ENCODE results near the gene DGKZ.

The DGKZ gene

DNA sequence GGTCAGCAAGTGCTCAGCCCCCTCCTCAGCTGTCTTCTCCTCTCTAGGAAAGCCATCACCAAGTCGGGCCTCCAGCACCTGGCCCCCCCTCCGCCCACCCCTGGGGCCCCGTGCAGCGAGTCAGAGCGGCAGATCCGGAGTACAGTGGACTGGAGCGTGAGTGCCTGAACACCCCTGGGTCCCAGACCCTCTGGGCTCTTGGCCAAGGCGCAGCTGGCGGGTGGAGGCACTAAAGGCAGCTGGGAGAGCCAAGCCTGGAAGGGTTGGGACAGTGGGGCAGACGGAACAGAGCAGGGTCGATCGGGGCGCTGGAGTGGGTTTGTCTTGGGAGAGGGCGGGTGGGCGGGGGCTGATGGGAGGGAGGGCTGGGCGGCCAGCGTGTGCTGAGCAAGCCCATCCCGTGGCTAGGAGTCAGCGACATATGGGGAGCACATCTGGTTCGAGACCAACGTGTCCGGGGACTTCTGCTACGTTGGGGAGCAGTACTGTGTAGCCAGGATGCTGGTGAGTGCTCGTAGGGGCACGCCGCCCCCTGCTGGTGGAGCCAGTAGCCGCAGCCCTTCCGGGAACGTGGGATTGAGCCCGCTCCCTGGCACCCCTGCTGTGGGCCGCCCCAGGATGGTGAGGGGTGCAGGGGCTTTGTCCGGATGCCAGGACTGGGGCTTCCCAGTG is 20.1 kb downstream of the DGKZ start:
- Histone ChIP-seq H3K36me3 (ENCODE audit: insufficient read depth, low read length) (peaks cover 48% of the 10 kb centered on the region; the same call in 1 of the 2 replicates), H3K9me2 (ENCODE audit: low read depth, low read length) (no peaks in the 10 kb centered on the region), H4K20me1 (ENCODE audit: insufficient read depth, low read length) (no peaks in the 10 kb centered on the region), H3K4me2 (ENCODE audit: low read length) (peak overlapping the region; percentile 43; the same call in 1 of the 2 replicates), H3K4me1 (ENCODE audit: insufficient read depth, low read length, severe bottlenecking) (peaks cover 27% of the 10 kb centered on the region), H3K9ac (ENCODE audit: low read length) (no peak overlapping the region), H3K4me3 (ENCODE audit: low read depth, low read length, poor library complexity, severe bottlenecking) (no peak overlapping the region), H3K9me3 (ENCODE audit: low read length) (no peaks in the 10 kb centered on the region), H3K79me2 (ENCODE audit: insufficient read depth, low read length) (peaks cover 5% of the 10 kb centered on the region; the same call in 1 of the 2 replicates), H3F3A (ENCODE audit: insufficient read depth, low read length) (no peaks in the 10 kb centered on the region), H2AFZ (ENCODE audit: low read length) (no peak overlapping the region), H3K27ac (ENCODE audit: low read depth, low read length, poor library complexity, severe bottlenecking) (peak overlapping the region; percentile 29), H3K27me3 (ENCODE audit: insufficient read depth, low read length) (no peaks in the 10 kb centered on the region)
- TF ChIP-seq, protein P1, sequence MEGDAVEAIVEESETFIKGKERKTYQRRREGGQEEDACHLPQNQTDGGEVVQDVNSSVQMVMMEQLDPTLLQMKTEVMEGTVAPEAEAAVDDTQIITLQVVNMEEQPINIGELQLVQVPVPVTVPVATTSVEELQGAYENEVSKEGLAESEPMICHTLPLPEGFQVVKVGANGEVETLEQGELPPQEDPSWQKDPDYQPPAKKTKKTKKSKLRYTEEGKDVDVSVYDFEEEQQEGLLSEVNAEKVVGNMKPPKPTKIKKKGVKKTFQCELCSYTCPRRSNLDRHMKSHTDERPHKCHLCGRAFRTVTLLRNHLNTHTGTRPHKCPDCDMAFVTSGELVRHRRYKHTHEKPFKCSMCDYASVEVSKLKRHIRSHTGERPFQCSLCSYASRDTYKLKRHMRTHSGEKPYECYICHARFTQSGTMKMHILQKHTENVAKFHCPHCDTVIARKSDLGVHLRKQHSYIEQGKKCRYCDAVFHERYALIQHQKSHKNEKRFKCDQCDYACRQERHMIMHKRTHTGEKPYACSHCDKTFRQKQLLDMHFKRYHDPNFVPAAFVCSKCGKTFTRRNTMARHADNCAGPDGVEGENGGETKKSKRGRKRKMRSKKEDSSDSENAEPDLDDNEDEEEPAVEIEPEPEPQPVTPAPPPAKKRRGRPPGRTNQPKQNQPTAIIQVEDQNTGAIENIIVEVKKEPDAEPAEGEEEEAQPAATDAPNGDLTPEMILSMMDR (IDR thresholded peaks at IDR 0.05; ENCODE audit: low read length) = peak; percentile 72
- no peak for TF ChIP-seq EZH2 (IDR thresholded peaks at IDR 0.05; ENCODE audit: borderline replicate concordance, low read length)

DNA sequence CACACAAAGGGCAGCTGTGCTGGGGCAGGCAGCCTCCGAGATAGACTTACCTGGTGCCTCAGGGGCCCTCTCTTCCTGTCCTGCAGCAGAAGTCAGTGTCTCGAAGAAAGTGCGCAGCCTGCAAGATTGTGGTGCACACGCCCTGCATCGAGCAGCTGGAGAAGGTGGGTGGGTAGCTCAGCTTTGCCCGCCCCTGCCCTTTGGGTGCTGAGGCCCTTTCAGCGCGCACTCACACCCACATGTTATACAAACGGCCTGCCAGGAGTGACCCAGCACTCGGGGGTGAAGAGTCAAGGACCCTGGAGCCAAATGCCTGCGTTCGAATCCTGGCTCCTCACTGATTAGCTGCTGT is 20.6 kb downstream of the DGKZ start:
- Histone ChIP-seq H2AFZ (ENCODE audit: low read length) (no peak overlapping the region), H3K4me3 (ENCODE audit: low read depth, low read length, poor library complexity, severe bottlenecking) (no peak overlapping the region), H4K20me1 (ENCODE audit: insufficient read depth, low read length) (no peaks in the 10 kb centered on the region), H3K4me1 (ENCODE audit: insufficient read depth, low read length, severe bottlenecking) (peaks cover 22% of the 10 kb centered on the region), H3K79me2 (ENCODE audit: insufficient read depth, low read length) (peaks cover 1% of the 10 kb centered on the region; the same call in 1 of the 2 replicates), H3K9me2 (ENCODE audit: low read depth, low read length) (no peaks in the 10 kb centered on the region), H3K9ac (ENCODE audit: low read length) (no peak overlapping the region), H3K9me3 (ENCODE audit: low read length) (no peaks in the 10 kb centered on the region), H3K27me3 (ENCODE audit: insufficient read depth, low read length) (no peaks in the 10 kb centered on the region), H3K27ac (ENCODE audit: low read depth, low read length, poor library complexity, severe bottlenecking) (no peak overlapping the region), H3K4me2 (ENCODE audit: low read length) (no peak overlapping the region), H3K36me3 (ENCODE audit: insufficient read depth, low read length) (peaks cover 52% of the 10 kb centered on the region; the same call in 1 of the 2 replicates), H3F3A (ENCODE audit: insufficient read depth, low read length) (no peaks in the 10 kb centered on the region)
- TF ChIP-seq, protein P1 (IDR thresholded peaks at IDR 0.05; ENCODE audit: low read length) = no peak
- TF ChIP-seq EZH2 (IDR thresholded peaks at IDR 0.05; ENCODE audit: borderline replicate concordance, low read length) = no peak

DNA sequence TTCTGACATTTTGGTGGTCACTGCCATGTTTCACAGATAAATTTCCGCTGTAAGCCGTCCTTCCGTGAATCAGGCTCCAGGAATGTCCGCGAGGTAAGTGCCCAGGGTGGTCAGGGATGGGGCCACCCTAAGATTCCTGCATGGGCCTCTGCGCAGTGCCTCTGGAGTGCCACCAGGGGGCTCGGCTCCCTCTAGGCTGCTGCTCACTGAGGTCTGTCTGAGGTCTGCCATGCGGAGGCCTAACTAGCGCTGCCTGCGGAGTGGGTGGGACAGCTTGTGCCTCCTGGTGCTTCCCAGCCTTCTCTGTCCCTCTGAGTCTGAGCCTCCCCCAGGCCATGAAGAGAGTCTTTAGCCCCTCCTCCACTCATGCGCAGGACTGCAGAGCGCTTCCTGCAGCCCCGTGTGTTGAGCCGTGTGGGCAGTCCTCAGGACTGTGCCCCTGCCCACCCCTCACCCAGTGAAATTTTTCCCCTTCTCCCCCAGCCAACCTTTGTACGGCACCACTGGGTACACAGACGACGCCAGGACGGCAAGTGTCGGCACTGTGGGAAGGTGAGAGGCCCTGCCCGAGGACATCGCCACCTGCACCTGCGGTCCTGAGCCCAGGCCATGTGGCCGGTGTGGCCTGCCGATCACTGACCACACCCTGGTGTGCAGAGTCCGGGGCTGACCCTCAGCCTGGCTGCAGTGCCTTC is 22.3 kb downstream of the DGKZ start:
- H3K36me3 ChIP-seq (ENCODE audit: insufficient read depth, low read length) = peaks cover 64% of the 10 kb centered on the region
- no peaks in the 10 kb centered on the region for H3K9me3 ChIP-seq (ENCODE audit: low read length)
- no peak overlapping the region for H3K4me2 ChIP-seq (ENCODE audit: low read length)
- H3K27ac ChIP-seq (ENCODE audit: low read depth, low read length, poor library complexity, severe bottlenecking) = no peak overlapping the region
- H3K9ac ChIP-seq (ENCODE audit: low read length) = no peak overlapping the region
- H3K4me1 ChIP-seq (ENCODE audit: insufficient read depth, low read length, severe bottlenecking) = peaks cover 7% of the 10 kb centered on the region
- no peak overlapping the region for H2AFZ ChIP-seq (ENCODE audit: low read length)
- no peak overlapping the region for H3K4me3 ChIP-seq (ENCODE audit: low read depth, low read length, poor library complexity, severe bottlenecking)
- TF ChIP-seq, protein P1 (IDR thresholded peaks at IDR 0.05; ENCODE audit: low read length) = peak; percentile 84
- TF ChIP-seq EZH2 (IDR thresholded peaks at IDR 0.05; ENCODE audit: borderline replicate concordance, low read length) = no peak
- H3K27me3 ChIP-seq (ENCODE audit: insufficient read depth, low read length) = no peaks in the 10 kb centered on the region
- H3K79me2 ChIP-seq (ENCODE audit: insufficient read depth, low read length) = no peaks in the 10 kb centered on the region
- H3K9me2 ChIP-seq (ENCODE audit: low read depth, low read length) = no peaks in the 10 kb centered on the region
- no peaks in the 10 kb centered on the region for H3F3A ChIP-seq (ENCODE audit: insufficient read depth, low read length)
- no peaks in the 10 kb centered on the region for H4K20me1 ChIP-seq (ENCODE audit: insufficient read depth, low read length)
